Ishikawa (cell line): ENCODE data around the gene SMPX.

Source experiments
- CEBPB ChIP-seq: IDR thresholded peaks from 2 replicates; pipeline ENCODE4 v1.6.1; 2012
- EGR1 ChIP-seq: IDR thresholded peaks from 2 replicates; pipeline ENCODE4 v1.6.1; 2012
- EP300 ChIP-seq: IDR thresholded peaks from 2 replicates; pipeline ENCODE4 v1.6.1; 2012; ENCODE audit warnings: borderline replicate concordance
- FOXM1 ChIP-seq: IDR thresholded peaks from 2 replicates; pipeline ENCODE4 v1.6.1; 2012; ENCODE audit warnings: low read depth, borderline replicate concordance
- TEAD4 ChIP-seq: IDR thresholded peaks from 2 replicates; pipeline ENCODE4 v1.6.1; 2012
- TF ChIP-seq, protein P1 (sequence below): IDR thresholded peaks from 2 replicates; pipeline ENCODE4 v1.6.1; 2012

- TF ChIP-seq EGR1: no peak
- TF ChIP-seq FOXM1: no peak
- TF ChIP-seq, protein P1, sequence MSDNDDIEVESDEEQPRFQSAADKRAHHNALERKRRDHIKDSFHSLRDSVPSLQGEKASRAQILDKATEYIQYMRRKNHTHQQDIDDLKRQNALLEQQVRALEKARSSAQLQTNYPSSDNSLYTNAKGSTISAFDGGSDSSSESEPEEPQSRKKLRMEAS: no peak
- TF ChIP-seq EP300: no peak
- TF ChIP-seq TEAD4: no peak
- TF ChIP-seq CEBPB: no peak
Measured at GRCh38 chrX:21657318-21658151, 100.4 kb downstream of the SMPX start.
